ENCODE measurements around the gene JAKMIP1.

The JAKMIP1 gene

GRCh38 chr4:6110681-6111353, 89.5 kb downstream of the JAKMIP1 start:
- Histone ChIP-seq H3K4me1 (ENCODE audit: control insufficient read depth, insufficient read depth, low read length) (peaks cover 2% of the 10 kb centered on the region; the same call in 1 of the 2 replicates), H3K9me3 (ENCODE audit: control insufficient read depth, insufficient read depth, low read length) (no peaks in the 10 kb centered on the region), H3K4me3 (ENCODE audit: low read length) (no peak overlapping the region), H3K27me3 (ENCODE audit: control insufficient read depth, insufficient read depth, low read length) (no peaks in the 10 kb centered on the region), H3K27ac (ENCODE audit: low read length) (no peak overlapping the region), H3K36me3 (ENCODE audit: control insufficient read depth, insufficient read depth, low read length) (no peaks in the 10 kb centered on the region)
- WGBS (ENCODE audit: insufficient coverage, insufficient read length), result no CpG with 5 or more reads among the region's 8 CpGs
- no peak for DNase-seq (ENCODE audit: low read depth, low spot score)

DNA sequence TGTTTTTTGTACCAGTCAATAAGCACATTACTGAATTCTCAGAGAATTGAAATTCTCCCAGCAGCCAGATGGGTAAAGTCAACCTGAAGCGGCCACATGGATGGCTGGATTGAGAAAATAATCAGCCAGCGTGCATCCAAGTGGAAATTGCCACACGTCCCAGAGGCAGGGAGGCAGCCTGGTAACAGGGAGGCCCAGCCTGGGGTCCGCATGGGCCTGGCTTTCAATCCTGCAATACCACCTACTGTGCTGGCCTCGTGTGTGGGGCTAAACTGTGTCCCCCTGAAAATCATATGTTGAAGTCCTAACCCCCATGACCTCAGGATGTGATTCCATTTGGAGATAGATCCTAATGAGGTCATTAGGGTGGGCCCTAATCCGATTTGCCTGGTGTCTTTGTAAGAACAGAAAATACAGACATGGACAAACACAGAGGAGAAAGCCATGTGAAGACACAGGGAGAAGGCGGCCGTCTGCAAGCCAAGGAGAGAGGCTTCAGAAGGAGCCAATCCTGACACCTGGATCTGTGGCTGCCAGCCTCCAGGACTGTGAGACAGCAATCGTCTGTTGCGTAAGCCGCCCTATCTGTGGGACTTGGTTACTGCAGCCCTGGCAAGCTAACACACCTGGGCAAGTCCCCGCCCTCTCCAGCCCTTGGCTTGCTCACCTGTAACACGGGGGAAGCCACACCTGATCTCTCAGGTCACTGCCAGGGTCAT, 90.3 kb downstream of the JAKMIP1 start:
- H3K9me3 ChIP-seq (ENCODE audit: control insufficient read depth, insufficient read depth, low read length), result no peaks in the 10 kb centered on the region
- WGBS (ENCODE audit: insufficient coverage, insufficient read length), result no CpG with 5 or more reads among the region's 13 CpGs
- peaks cover 5% of the 10 kb centered on the region; the same call in 1 of the 2 replicates for H3K4me1 ChIP-seq (ENCODE audit: control insufficient read depth, insufficient read depth, low read length)
- H3K27me3 ChIP-seq (ENCODE audit: control insufficient read depth, insufficient read depth, low read length), result no peaks in the 10 kb centered on the region
- no peaks in the 10 kb centered on the region for H3K36me3 ChIP-seq (ENCODE audit: control insufficient read depth, insufficient read depth, low read length)
- no peak overlapping the region for H3K4me3 ChIP-seq (ENCODE audit: low read length)
- H3K27ac ChIP-seq (ENCODE audit: low read length), result no peak overlapping the region
- DNase-seq (ENCODE audit: low read depth, low spot score), result peak; percentile 72

DNA sequence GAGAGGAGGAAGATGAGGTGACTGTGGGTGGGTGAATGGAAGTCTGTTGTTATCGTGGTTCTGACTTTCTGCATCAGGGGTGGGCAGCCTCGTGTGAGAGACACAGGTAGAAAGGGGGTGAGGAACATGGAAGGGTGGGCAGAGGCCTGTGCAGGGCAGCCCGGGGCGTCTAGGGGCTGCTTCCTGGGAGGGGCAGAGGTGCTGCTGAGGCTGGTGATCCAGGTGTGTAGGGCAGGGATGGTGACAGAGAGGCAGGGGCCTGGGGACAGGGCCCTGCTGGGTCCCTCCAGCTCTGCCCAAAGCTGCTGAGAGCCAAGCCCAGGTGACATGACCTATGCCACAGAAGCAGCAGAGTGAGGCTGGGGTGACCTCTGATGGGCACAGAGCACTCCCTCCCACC, 92.5 kb downstream of the JAKMIP1 start:
- Histone ChIP-seq H3K9me3 (ENCODE audit: control insufficient read depth, insufficient read depth, low read length) (no peaks in the 10 kb centered on the region), H3K27me3 (ENCODE audit: control insufficient read depth, insufficient read depth, low read length) (no peaks in the 10 kb centered on the region), H3K4me1 (ENCODE audit: control insufficient read depth, insufficient read depth, low read length) (peaks cover 5% of the 10 kb centered on the region; the same call in 1 of the 2 replicates), H3K4me3 (ENCODE audit: low read length) (no peak overlapping the region), H3K27ac (ENCODE audit: low read length) (no peak overlapping the region), H3K36me3 (ENCODE audit: control insufficient read depth, insufficient read depth, low read length) (no peaks in the 10 kb centered on the region)
- WGBS (ENCODE audit: insufficient coverage, insufficient read length), result no CpG with 5 or more reads among the region's 4 CpGs
- DNase-seq (ENCODE audit: low read depth, low spot score), result no peak

DNA sequence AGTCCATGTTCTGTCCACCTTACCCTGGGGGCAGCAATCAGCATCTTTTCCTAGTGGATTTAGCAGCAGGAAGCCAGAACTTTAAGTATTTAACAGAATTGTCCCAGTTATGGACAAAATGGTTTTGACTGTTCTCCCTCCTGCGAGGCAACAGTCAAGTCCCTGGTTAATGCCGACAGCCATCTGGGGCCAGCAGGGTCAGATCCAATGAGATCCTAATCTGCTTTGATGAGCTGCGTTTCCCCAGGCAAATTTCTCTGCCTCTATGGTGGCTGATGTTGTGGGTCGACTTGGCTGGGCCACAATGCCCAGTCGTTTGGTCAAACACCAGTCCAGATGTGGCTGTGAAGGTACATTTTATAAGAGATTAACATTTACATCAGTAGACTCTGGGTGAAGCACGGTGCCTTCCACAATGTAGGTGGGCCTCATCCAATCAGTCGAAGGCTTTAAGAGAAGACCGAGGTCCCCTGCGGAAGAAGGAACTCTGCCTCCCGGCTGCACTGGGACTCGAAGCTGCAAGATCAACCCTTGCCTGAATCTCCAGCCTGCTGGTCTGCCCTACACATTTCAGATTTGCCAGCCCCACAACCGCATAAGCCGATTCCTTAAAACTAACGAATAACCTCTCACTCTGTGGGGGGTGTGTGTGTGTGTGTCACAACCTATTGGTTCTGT, 93.1 kb downstream of the JAKMIP1 start:
- WGBS (ENCODE audit: insufficient coverage, insufficient read length), result no CpG with 5 or more reads among the region's 14 CpGs
- no peak for DNase-seq (ENCODE audit: low read depth, low spot score)
- Histone ChIP-seq H3K36me3 (ENCODE audit: control insufficient read depth, insufficient read depth, low read length) (no peaks in the 10 kb centered on the region), H3K4me1 (ENCODE audit: control insufficient read depth, insufficient read depth, low read length) (peaks cover 3% of the 10 kb centered on the region; the same call in 1 of the 2 replicates), H3K4me3 (ENCODE audit: low read length) (no peak overlapping the region), H3K27ac (ENCODE audit: low read length) (no peak overlapping the region), H3K9me3 (ENCODE audit: control insufficient read depth, insufficient read depth, low read length) (no peaks in the 10 kb centered on the region), H3K27me3 (ENCODE audit: control insufficient read depth, insufficient read depth, low read length) (no peaks in the 10 kb centered on the region)

DNA sequence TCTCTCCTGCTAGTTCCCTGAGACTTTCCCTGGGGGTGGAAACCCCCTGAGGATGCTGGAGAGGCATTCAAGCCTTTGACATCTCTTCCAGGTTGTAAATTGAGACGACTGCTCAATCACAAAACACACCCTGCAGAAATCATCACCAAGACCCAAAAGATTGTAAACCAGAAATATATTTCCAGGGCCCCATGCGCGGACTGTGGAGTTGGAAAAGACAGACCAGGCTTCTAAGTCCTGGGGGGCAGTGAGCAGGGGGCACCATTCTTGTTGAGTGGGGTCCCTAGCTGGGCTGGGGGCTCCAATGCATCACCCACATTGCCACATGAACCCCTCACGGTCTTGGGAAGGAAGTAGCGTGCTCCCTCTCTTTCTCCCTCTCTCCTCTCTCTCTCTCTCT, 94.2 kb downstream of the JAKMIP1 start:
- Histone ChIP-seq H3K4me1 (ENCODE audit: control insufficient read depth, insufficient read depth, low read length) (peaks cover 3% of the 10 kb centered on the region; the same call in 1 of the 2 replicates), H3K27me3 (ENCODE audit: control insufficient read depth, insufficient read depth, low read length) (no peaks in the 10 kb centered on the region), H3K9me3 (ENCODE audit: control insufficient read depth, insufficient read depth, low read length) (no peaks in the 10 kb centered on the region), H3K4me3 (ENCODE audit: low read length) (no peak overlapping the region), H3K27ac (ENCODE audit: low read length) (no peak overlapping the region), H3K36me3 (ENCODE audit: control insufficient read depth, insufficient read depth, low read length) (no peaks in the 10 kb centered on the region)
- no CpG with 5 or more reads among the region's 5 CpGs for WGBS (ENCODE audit: insufficient coverage, insufficient read length)
- no peak for DNase-seq (ENCODE audit: low read depth, low spot score)

GRCh38 chr4:6105311-6105911, 94.9 kb downstream of the JAKMIP1 start:
- WGBS (ENCODE audit: insufficient coverage, insufficient read length), result no CpG with 5 or more reads among the region's 60 CpGs
- no peak for DNase-seq (ENCODE audit: low read depth, low spot score)
- Histone ChIP-seq H3K36me3 (ENCODE audit: control insufficient read depth, insufficient read depth, low read length) (no peaks in the 10 kb centered on the region), H3K27ac (ENCODE audit: low read length) (no peak overlapping the region), H3K4me3 (ENCODE audit: low read length) (no peak overlapping the region), H3K4me1 (ENCODE audit: control insufficient read depth, insufficient read depth, low read length) (peaks cover 3% of the 10 kb centered on the region; the same call in 1 of the 2 replicates), H3K27me3 (ENCODE audit: control insufficient read depth, insufficient read depth, low read length) (no peaks in the 10 kb centered on the region), H3K9me3 (ENCODE audit: control insufficient read depth, insufficient read depth, low read length) (no peaks in the 10 kb centered on the region)

DNA sequence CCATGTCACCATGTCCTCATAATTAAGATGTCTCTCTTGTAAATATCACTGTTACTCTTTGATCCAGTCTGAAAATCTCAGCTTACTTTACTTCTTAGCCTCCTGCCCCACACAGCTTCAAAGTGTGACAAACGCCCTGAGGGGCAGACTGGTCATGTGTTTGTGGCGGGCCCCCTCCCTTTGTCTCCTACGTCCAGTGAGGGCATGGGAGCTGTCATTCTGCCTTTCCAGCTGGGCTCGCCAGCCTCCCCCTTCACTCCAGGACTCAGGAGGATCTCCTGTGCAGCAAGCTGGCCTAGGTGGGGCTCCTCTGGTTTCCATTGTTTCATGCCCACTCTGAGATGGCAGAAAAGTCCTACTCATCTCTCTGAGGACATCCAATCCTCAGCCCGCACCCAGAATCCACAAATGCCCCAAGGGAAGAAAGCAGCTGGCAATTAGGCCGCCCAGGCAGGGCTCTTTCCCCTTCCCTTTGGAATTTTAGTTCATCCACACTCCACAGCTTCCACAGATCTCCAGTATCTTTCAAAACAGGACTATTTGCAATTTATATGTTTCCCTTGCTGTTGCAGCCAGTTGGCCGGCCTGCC, 95.7 kb downstream of the JAKMIP1 start:
- Histone ChIP-seq H3K27ac (ENCODE audit: low read length) (no peak overlapping the region), H3K9me3 (ENCODE audit: control insufficient read depth, insufficient read depth, low read length) (no peaks in the 10 kb centered on the region), H3K27me3 (ENCODE audit: control insufficient read depth, insufficient read depth, low read length) (no peaks in the 10 kb centered on the region), H3K4me1 (ENCODE audit: control insufficient read depth, insufficient read depth, low read length) (peaks cover 3% of the 10 kb centered on the region; the same call in 1 of the 2 replicates), H3K36me3 (ENCODE audit: control insufficient read depth, insufficient read depth, low read length) (no peaks in the 10 kb centered on the region), H3K4me3 (ENCODE audit: low read length) (no peak overlapping the region)
- no CpG with 5 or more reads among the region's 7 CpGs for WGBS (ENCODE audit: insufficient coverage, insufficient read length)
- no peak for DNase-seq (ENCODE audit: low read depth, low spot score)

DNA sequence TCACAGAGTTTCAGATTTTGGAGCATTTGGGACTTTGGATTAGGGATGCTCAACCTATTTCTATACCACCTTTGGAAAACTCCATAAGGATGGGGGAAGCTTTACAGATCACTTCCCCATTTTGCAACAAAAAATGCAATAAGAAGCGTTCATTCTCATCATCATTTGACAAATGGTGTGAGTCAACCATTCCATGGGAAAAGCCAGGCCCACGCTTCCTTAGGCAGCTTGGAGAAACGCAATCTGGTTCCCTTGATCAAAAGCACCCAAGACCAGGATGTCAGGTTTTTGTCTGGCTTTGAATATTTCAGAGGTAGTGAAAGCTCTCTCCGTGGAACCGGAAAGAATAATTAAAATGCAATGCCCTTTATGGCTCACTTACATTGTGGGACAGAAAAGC, 102.8 kb downstream of the JAKMIP1 start:
- no peak overlapping the region for H3K27ac ChIP-seq (ENCODE audit: low read length)
- no peaks in the 10 kb centered on the region for H3K9me3 ChIP-seq (ENCODE audit: control insufficient read depth, insufficient read depth, low read length)
- no peaks in the 10 kb centered on the region for H3K4me1 ChIP-seq (ENCODE audit: control insufficient read depth, insufficient read depth, low read length)
- DNase-seq (ENCODE audit: low read depth, low spot score), result no peak
- H3K4me3 ChIP-seq (ENCODE audit: low read length), result no peak overlapping the region
- no peaks in the 10 kb centered on the region for H3K36me3 ChIP-seq (ENCODE audit: control insufficient read depth, insufficient read depth, low read length)
- H3K27me3 ChIP-seq (ENCODE audit: control insufficient read depth, insufficient read depth, low read length), result no peaks in the 10 kb centered on the region
- WGBS (ENCODE audit: insufficient coverage, insufficient read length), result no CpG with 5 or more reads among the region's 5 CpGs

DNA sequence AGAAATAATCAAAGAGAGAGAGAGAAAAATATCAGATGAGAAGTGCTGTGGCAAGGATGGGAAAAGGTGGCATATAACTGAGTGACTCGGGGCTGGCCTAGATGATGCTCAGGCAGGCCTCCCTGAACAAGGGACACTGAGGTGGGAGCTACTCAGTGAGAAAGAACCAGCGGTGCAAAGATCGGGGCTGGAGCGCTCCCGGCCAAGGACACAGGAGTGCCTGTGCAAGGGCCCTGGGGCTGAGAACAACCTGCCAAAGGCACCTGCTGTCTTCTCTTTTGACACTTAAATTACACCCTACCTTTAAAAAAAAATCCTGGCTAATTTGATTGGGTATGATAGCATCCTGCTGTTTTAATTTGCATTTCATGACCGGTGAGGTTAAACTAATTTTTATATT, 104.5 kb downstream of the JAKMIP1 start:
- no peak for DNase-seq (ENCODE audit: low read depth, low spot score)
- no peaks in the 10 kb centered on the region for H3K9me3 ChIP-seq (ENCODE audit: control insufficient read depth, insufficient read depth, low read length)

More for the DNA sequence above, 104.5 kb downstream of the JAKMIP1 start:
- Histone ChIP-seq H3K36me3 (ENCODE audit: control insufficient read depth, insufficient read depth, low read length) (no peaks in the 10 kb centered on the region), H3K4me3 (ENCODE audit: low read length) (no peak overlapping the region), H3K27ac (ENCODE audit: low read length) (no peak overlapping the region), H3K27me3 (ENCODE audit: control insufficient read depth, insufficient read depth, low read length) (no peaks in the 10 kb centered on the region), H3K4me1 (ENCODE audit: control insufficient read depth, insufficient read depth, low read length) (no peaks in the 10 kb centered on the region)
- WGBS (ENCODE audit: insufficient coverage, insufficient read length), result no CpG with 5 or more reads among the region's 6 CpGs

Data from iPS DF 6.9 (cell line).